ENCODE measurements around the gene PLD3.

- TF ChIP-seq EZH2phosphoT487 (IDR thresholded peaks at IDR 0.05; ENCODE audit: borderline replicate concordance, low read length) = no peak
- TF ChIP-seq CTCF (IDR thresholded peaks at IDR 0.05; ENCODE audit: low read depth, low read length, poor library complexity, severe bottlenecking) = no peak
Observed at GRCh38 chr19:40395956-40396355, 47.5 kb downstream of the PLD3 start.
